HG02943 (cell line): ENCODE measurements around the gene TNFRSF14.

ENCODE experiments used
- ATAC-seq: cut with Tn5 transposase; IDR thresholded peaks from one replicate; pipeline ENCODE4 v1.9.1; 2021; ENCODE audit warnings: mild to moderate bottlenecking, low read depth, moderate library complexity; ENCODE audit not compliant: unreplicated experiment

TNFRSF14 gene

DNA sequence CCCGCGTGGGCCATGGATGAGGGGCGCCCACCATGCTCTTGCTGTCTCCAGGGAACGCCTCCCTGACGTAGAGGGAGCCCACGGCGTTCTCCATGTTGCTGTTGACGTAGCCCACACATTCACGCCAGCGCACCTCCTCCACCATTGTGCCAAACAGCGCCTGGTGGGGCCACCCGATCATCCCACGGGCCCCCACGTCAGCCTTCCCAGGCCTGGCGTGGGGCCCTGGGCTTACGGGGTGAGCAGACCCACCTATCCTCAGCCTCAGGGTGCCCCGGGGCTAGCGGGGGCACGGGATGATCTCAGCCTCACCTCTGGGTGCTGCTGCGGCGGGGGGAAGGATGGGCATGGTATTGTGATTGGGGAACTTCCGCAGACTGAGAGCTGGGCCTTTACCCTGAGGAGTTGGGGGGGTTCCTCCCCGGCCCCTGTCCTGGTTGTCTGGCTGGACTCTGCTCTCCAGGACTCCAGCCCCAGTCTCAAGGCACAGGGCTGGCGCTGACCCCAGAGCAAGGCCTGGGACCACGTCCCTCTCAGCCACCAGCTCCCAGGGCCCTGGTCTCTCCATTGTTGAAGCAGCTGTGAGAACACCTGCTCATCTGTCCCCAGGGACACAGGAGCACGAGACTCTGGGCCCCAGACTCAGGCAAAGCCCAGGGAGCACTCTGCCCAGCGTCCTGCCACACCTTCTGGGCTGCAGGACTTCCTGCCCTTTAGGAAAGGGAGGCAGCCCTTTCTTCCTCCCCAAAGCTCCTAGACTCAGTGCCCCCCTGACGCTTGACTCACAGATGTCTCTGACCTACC lies 40.6 kb downstream of the TNFRSF14 start:
- no peak for ATAC-seq

DNA sequence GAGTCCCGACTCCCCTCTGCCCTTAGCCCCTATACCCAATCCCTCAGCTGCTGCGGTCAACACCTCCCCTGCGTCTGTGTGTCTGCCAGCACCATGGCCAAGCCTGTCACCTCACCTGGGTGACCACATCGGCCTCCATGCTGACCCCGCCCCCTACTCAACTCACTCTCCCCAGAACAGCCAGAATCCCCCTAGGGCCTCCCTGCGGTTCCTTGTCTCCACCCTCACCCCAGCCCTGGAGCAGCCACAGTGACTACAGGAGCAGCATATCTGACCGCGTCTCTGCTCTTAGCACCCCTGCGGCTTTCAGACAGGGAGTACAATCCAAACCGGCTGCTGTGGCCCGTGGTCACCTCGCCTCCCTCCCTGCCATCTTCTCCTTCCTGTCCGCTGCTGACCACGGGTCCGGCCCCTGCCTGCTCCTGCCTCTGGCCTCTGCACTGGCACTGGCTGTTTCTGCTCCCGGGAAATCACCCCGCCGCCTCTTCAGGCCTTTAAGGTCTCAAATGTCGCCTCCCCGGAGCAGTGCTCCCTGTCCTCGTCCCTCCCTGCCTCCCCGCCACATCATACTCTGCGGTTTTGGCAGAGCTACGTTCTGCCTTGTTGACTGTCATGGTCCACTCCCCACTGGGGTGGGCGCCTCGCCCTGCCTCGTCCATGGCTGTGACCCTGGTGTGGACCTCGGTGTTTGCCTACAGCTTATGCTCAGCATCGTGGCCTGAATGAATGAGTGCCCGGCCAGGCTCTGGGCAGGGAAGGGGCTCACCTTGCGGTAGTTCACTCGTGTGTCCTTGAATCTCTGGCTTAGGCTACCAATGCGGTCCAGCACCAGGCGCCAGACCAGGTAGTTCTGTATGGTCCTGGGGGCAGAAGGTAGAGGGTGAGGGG lies 41.5 kb downstream of the TNFRSF14 start:
- ATAC-seq, result no peak

DNA sequence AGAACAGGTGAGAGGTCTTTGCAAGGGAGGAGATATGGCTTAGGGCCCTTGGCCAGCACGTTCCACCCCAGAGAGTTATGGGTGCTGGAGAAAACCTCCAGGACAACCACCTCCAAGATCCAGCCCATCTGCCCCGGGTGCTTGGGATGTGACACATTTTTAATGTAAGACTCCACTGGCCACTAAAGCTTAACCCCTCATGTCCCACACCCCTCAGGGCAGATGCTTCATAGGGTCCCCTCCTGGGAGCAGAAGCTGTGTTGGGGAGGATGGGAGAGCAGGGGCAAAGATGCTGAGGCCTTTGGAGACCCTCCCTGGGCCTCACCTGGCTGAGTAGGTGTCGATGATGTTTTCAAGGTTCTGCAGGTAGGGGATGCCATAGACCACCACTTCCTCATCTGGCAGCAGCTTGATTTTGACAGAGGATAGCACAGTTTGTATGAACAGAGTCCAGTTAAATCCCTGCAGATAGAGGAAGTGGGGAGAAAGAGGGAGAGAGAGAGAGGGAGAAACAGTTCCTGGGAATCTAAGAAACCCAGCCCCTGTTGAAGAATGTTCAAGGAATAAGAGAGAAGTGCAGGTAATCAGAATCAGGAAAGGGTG lies 42.3 kb downstream of the TNFRSF14 start:
- ATAC-seq, result no peak

GRCh38 chr1:2601721-2602303 lies 45.6 kb downstream of the TNFRSF14 start:
- ATAC-seq, result no peak

DNA sequence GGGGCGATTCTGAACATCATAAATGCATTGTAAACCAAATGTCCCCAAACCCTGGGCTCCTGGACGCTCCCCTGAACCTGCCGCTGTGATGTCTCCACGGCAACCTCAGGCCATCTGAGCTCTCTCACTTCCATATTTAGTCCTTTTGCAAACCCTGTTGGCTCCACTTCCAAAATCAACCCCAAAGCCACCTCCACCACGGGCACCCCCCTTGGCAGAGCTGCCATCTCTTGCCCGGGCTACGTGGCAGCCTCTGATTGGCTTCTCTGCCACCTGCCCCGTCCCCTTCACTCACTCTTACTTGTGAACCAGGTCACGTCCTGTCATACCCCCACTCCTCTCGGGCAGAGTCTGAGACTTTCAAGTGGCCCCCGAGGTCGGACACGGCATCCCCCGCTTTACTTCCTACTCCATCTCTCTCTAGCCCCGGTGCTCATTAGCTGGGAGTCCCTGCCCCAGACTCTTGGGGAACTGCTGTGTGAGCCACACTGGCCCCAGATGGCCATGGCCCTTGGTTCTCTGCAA lies 46.2 kb downstream of the TNFRSF14 start:
- ATAC-seq, result no peak

DNA sequence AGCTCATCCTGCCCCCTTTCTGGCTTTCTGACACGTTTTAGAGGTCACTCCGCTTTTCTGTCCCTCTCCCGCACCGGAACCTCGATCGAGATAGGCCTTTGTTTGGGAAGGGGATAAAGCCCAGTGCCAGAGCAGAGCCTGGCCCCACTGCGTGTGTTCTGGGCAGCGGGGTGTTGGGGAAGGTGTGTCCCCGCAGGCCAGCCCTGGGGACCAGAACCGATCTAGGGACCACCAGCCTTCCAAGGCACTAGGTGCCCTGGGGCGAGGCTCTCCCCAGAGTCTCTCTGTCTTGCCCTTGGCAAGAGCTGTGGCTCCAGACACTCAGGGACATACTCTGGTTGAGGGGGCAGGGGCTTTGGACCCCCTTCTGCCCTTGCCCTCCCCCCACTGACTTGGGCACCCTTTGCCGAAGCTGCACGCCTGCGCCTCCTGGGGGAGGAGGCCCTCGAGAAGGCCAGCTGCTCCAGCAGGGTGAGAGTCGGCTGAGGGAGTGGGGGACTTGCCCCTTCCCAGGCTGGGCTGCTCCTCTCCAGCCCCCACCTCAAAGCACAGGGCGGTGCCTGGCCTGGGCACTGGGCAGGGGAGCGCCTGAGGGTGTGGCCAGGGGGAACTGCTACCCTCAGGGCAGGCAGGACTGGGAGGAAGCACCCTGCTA lies 46.8 kb downstream of the TNFRSF14 start:
- ATAC-seq, result no peak

DNA sequence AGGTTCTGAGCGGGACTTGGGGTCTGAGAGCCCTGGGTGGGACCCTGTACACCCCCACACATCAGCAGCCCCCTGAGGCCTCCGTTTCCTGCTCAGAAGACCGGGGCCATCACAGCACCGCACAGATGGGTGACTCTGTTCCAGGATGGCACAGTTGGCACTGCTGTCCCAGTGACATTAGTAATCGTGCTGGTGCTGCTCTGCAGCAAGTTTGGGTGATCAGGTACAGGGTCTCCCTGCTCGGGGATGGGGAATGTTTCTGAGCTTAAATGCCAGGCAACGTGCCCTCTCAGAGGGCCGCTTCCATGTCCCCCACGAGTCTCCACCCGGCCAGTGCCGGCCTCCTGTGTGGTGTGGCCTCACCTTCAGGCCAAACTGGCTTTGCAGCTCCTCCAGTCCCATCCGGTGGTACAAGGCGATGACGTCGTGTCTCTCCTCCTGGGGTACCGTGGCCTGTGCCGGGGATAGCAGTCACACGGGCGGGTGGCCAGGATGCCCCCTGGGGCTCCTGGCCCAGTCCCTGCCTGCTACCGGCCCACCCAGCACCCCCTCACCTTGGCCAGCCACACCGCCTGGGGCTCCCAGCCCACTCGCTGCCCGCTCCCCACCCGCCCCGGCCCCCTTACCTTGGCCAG lies 47.5 kb downstream of the TNFRSF14 start:
- ATAC-seq, result no peak

GRCh38 chr1:2604156-2604843 lies 48.1 kb downstream of the TNFRSF14 start:
- no peak for ATAC-seq

- no peak for ATAC-seq
Measured at GRCh38 chr1:2604844-2605508, 48.8 kb downstream of the TNFRSF14 start.

GRCh38 chr1:2605509-2606395 lies 49.6 kb downstream of the TNFRSF14 start:
- ATAC-seq, result no peak

DNA sequence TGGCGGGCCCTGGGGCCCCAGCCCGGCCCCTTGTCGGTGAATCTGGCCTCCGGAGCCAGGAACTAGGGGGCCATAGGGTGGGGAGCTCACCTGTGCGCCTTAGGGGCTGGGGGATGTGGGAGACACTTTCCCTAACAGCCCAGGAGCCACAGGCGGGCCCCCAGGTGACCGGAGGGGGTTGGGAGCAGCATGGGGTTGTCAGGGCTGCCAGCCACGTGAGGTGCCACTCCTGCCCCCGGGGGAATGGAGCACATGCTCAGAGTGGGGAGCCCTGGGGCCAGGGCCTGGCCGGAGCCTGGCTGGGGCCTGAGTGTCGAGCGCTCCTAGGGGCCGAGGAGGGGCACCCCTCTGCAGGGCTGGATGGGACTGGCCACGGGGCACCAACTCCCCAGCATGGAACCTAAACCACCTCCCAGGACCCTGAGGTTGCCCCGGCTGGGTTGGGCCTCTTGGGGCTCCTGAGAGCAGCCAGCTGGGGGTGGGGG lies 50.3 kb downstream of the TNFRSF14 start:
- no peak for ATAC-seq

DNA sequence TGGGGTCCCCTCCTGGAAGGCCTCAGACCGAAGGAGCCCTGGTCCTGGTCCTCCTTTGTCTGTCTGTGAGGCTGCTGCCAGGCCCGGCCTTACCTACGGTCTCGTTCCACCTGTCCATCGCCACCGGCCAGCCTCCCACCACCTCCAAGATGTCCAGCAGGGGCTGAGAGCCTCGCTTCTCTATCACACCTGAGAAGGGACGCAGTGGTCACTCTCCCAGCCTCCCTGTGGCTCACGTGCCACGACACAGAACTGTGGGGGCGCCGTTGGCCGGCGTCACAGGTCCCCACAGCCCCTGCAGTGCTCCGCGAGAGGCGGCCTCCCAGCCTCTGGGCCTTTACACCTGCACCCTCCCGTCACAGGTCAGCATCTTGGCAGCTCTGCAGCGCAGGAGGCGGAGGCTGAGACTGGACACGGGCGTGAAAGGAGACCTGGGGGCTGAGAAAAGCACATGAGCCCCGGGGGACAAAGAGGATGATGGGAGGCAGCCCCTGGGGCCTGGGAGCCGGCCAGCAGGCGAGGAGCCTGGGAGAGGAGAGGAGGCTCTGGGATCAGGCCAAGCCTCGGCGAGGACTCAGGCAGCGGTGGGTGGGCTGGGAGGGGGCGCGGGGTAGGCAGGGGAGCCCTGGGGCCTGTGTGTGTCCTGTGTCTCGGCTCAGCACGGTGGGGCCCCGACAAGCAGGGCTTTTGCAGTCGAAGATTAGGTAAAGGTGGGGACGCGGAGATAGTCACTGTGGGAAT lies 50.9 kb downstream of the TNFRSF14 start:
- ATAC-seq, result no peak

- ATAC-seq, result no peak
Measured at GRCh38 chr1:2607641-2608091, 51.5 kb downstream of the TNFRSF14 start.

DNA sequence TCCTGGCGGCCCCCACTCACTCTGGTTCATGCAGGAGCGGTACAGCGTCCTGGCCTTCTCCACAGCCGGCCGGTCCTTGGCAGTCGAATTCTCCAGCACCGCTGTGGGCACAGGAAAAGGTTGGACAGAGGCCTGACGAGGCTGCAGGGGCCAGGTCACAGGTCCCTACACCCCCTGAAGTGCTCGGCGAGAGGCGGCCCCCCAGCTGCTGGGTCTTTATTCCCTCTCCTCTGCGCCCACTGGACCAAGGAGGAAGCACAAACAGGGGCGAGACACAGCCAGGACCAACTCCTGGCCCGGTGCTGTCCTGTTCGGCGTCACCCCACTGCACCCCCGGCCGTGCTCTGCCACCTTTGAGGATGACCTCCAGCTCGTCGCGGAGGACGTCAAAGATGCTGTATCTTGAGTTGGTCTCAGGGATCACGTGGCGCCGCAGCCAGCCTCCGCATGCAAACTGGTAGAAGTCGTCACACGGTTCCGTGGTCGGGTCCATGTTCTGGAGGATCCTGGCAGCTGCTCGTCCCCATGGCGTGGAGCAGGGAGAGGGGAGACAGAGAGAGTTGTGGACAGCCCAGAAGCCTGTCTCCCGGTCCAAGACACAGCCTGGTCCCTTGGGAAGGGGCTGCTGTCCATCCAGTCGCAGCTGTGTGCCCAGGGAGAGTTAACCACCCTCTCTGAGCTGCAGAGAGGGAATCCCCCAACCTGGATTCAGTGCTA lies 53.3 kb downstream of the TNFRSF14 start:
- ATAC-seq, result no peak

GRCh38 chr1:2610036-2610959 lies 54.1 kb downstream of the TNFRSF14 start:
- ATAC-seq, result no peak
